Measurements from ENCODE around the gene SLC25A3.

Gene SLC25A3

GRCh38 chr12:98651328-98651727 is 57.8 kb downstream of the SLC25A3 start:
- H2BK120ac ChIP-seq (ENCODE audit: low read depth, low read length) = no peak overlapping the region
- H2BK15ac ChIP-seq (ENCODE audit: low read depth, poor library complexity, severe bottlenecking) = no peak overlapping the region
- no peak overlapping the region for H3K4me3 ChIP-seq (ENCODE audit: insufficient read depth in 1 of 2, low read depth in 1 of 2, low read length in 2 of 2)
- no peak overlapping the region for H2AK5ac ChIP-seq (ENCODE audit: low read length, severe bottlenecking)
- no peak overlapping the region for H3K4ac ChIP-seq (ENCODE audit: low read depth in 1 of 2, low read length in 2 of 2)
- no peaks in the 10 kb centered on the region for H3K27me3 ChIP-seq (ENCODE audit: control insufficient read depth in 1 of 2, insufficient read depth in 1 of 2, low read length in 2 of 2)
- H2AFZ ChIP-seq (ENCODE audit: low read depth, low read length) = no peak overlapping the region
- H3K79me1 ChIP-seq (replicated peaks; ENCODE audit: low read length, poor library complexity, severe bottlenecking) = peaks cover 12% of the 10 kb centered on the region
- H3K4me1 ChIP-seq (ENCODE audit: control insufficient read depth, insufficient read depth, low read depth, low read length) = no peaks in the 10 kb centered on the region
- H2BK5ac ChIP-seq (ENCODE audit: low read depth, low read length, poor library complexity, severe bottlenecking) = no peak overlapping the region
- H3K18ac ChIP-seq (ENCODE audit: low read depth in 1 of 2, low read length in 2 of 2) = no peak overlapping the region
- H3K23ac ChIP-seq (ENCODE audit: low read length in 2 of 2) = no peak overlapping the region
- H3K9me3 ChIP-seq (ENCODE audit: control insufficient read depth, low read length) = no peaks in the 10 kb centered on the region
- no peak for DNase-seq
- H3K9ac ChIP-seq (ENCODE audit: low read length) = peak overlapping the region; percentile 33
- H4K91ac ChIP-seq (ENCODE audit: low read length) = no peak overlapping the region
- H3K4me2 ChIP-seq (ENCODE audit: low read length, poor library complexity, severe bottlenecking) = no peak overlapping the region
- H3K27ac ChIP-seq (ENCODE audit: low read length, poor library complexity, severe bottlenecking) = no peak overlapping the region
- H3K36me3 ChIP-seq (ENCODE audit: control insufficient read depth in 1 of 2, insufficient read depth in 2 of 2, low read depth in 1 of 2, low read length in 2 of 2) = peaks cover 19 to 45% of the 10 kb centered on the region in 2 experiments
- no peak overlapping the region for H4K8ac ChIP-seq (ENCODE audit: low read length)
- no peak overlapping the region for H3K14ac ChIP-seq (ENCODE audit: low read length in 2 of 2)
- no peak overlapping the region for H2BK12ac ChIP-seq (ENCODE audit: low read length in 2 of 2)

- peaks cover 24% of the 10 kb centered on the region for H3K79me1 ChIP-seq (replicated peaks; ENCODE audit: low read length, poor library complexity, severe bottlenecking)
- no peaks in the 10 kb centered on the region for H3K27me3 ChIP-seq (ENCODE audit: control insufficient read depth in 1 of 2, insufficient read depth in 1 of 2, low read length in 2 of 2)
- H2AK5ac ChIP-seq (ENCODE audit: low read length, severe bottlenecking) = no peak overlapping the region
- H2BK5ac ChIP-seq (ENCODE audit: low read depth, low read length, poor library complexity, severe bottlenecking) = no peak overlapping the region
- H2BK120ac ChIP-seq (ENCODE audit: low read depth, low read length) = no peak overlapping the region
- no peaks in the 10 kb centered on the region for H3K4me1 ChIP-seq (ENCODE audit: control insufficient read depth, insufficient read depth, low read depth, low read length)
- H2BK15ac ChIP-seq (ENCODE audit: low read depth, poor library complexity, severe bottlenecking) = no peak overlapping the region
- peaks cover 19 to 63% of the 10 kb centered on the region in 2 experiments for H3K36me3 ChIP-seq (ENCODE audit: control insufficient read depth in 1 of 2, insufficient read depth in 2 of 2, low read depth in 1 of 2, low read length in 2 of 2)
- H3K4me3 ChIP-seq (ENCODE audit: insufficient read depth in 1 of 2, low read depth in 1 of 2, low read length in 2 of 2) = no peak overlapping the region
- H2AFZ ChIP-seq (ENCODE audit: low read depth, low read length) = no peak overlapping the region
- no peak overlapping the region for H4K8ac ChIP-seq (ENCODE audit: low read length)
- H2BK12ac ChIP-seq (ENCODE audit: low read length in 2 of 2) = no peak overlapping the region
- no peak overlapping the region for H3K4me2 ChIP-seq (ENCODE audit: low read length, poor library complexity, severe bottlenecking)
- H3K27ac ChIP-seq (ENCODE audit: low read length, poor library complexity, severe bottlenecking) = no peak overlapping the region
- no peak overlapping the region for H3K14ac ChIP-seq (ENCODE audit: low read length in 2 of 2)
- WGBS = no CpG with 5 or more reads among the region's 1 CpG
- no peak overlapping the region for H3K23ac ChIP-seq (ENCODE audit: low read length in 2 of 2)
- peak; percentile 73 for DNase-seq
- H4K91ac ChIP-seq (ENCODE audit: low read length) = no peak overlapping the region
- H3K18ac ChIP-seq (ENCODE audit: low read depth in 1 of 2, low read length in 2 of 2) = no peak overlapping the region
- no peaks in the 10 kb centered on the region for H3K9me3 ChIP-seq (ENCODE audit: control insufficient read depth, low read length)
- no peak overlapping the region for H3K4ac ChIP-seq (ENCODE audit: low read depth in 1 of 2, low read length in 2 of 2)
- H3K9ac ChIP-seq (ENCODE audit: low read length) = no peak overlapping the region
Measured at GRCh38 chr12:98653866-98654493, 60.5 kb downstream of the SLC25A3 start.

Small RNA genes within 50 kb of the gene (small RNA-seq; reads per million reads assigned to genes)
- gene SNORA53 (ENCODE audit: low read depth) = 4.3 reads per million, percentile 45 among the genes with 10 or more reads in this experiment
